Measurements from ENCODE around the gene LAG3.

Gene LAG3

DNA sequence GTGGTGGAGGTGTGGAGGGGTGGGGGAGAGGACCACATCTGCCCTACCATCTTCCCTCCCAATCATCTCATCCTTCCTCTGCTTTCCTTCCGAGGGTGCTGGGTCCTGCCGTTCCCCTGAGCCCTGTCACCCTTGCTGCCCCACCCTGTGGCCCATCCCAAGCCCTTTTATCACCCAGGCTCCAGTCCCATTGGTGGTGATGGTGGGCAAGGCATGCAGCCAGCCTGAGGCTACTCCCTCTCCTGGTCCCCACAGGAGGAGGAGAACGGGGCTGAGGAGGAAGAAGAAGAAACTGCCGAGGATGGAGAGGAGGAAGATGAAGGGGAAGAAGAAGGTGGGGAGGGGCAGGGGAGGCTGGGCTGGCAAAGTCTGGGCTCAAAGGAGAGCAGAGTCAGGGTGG, 2.7 kb upstream of the LAG3 start:
- Histone ChIP-seq H3K4me3 (ENCODE audit: low read length) (no peak overlapping the region), H3K27me3 (ENCODE audit: control insufficient read depth, insufficient read depth, low read length) (peaks cover 2% of the 10 kb centered on the region), H3K27ac (ENCODE audit: low read depth, low read length) (no peak overlapping the region), H3K4me1 (ENCODE audit: control insufficient read depth, insufficient read depth, low read length) (peaks cover 30% of the 10 kb centered on the region), H3K9ac (ENCODE audit: low read length) (no peak overlapping the region), H3K36me3 (ENCODE audit: control insufficient read depth, insufficient read depth, low read length) (no peaks in the 10 kb centered on the region)

DNA sequence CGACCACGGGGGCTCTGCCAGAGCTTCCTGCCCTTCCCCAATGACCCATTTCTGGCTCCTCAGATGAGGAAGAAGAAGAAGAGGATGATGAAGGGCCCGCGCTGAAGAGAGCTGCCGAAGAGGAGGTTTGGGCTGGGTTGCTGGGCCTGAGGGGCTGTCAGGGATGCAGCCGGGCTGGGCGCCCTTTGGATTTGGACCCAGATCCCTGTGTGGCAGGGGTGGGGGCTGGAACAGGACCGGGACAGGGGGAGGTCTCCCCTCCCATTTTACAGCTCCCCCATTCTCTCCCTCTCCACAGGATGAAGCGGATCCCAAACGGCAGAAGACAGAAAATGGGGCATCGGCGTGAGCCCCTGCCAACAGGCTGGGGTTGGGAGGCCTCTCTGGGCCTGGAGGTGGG, 2.2 kb upstream of the LAG3 start:
- Histone ChIP-seq H3K36me3 (ENCODE audit: control insufficient read depth, insufficient read depth, low read length) (no peaks in the 10 kb centered on the region), H3K9ac (ENCODE audit: low read length) (no peak overlapping the region), H3K4me3 (ENCODE audit: low read length) (no peak overlapping the region), H3K27ac (ENCODE audit: low read depth, low read length) (no peak overlapping the region), H3K27me3 (ENCODE audit: control insufficient read depth, insufficient read depth, low read length) (peaks cover 2% of the 10 kb centered on the region), H3K4me1 (ENCODE audit: control insufficient read depth, insufficient read depth, low read length) (peaks cover 26% of the 10 kb centered on the region)

DNA sequence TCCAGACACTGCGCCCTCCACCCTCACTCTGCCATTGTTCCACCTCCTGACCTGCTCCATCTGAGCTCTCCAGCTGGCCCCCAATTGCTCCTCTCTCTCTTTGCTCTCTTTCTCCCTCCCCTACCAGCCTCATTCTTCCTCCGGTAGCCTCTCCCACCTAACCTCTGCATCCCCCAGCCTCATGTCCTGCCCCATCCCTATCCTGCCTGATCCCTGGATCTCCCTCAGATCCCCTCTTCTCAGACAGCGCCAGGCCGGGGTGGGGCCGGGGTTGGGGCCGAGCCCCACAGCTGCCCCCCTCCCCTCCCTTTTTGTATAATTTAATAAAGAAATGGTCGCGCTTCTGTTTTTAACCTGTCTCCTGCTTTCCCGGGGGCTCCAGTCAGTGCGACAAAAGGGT, 1.7 kb upstream of the LAG3 start:
- H3K27me3 ChIP-seq (ENCODE audit: control insufficient read depth, insufficient read depth, low read length): peaks cover 2% of the 10 kb centered on the region
- no peak overlapping the region for H3K4me3 ChIP-seq (ENCODE audit: low read length)
- peaks cover 22% of the 10 kb centered on the region for H3K4me1 ChIP-seq (ENCODE audit: control insufficient read depth, insufficient read depth, low read length)
- H3K36me3 ChIP-seq (ENCODE audit: control insufficient read depth, insufficient read depth, low read length): no peaks in the 10 kb centered on the region
- no peak overlapping the region for H3K27ac ChIP-seq (ENCODE audit: low read depth, low read length)
- no peak overlapping the region for H3K9ac ChIP-seq (ENCODE audit: low read length)

DNA sequence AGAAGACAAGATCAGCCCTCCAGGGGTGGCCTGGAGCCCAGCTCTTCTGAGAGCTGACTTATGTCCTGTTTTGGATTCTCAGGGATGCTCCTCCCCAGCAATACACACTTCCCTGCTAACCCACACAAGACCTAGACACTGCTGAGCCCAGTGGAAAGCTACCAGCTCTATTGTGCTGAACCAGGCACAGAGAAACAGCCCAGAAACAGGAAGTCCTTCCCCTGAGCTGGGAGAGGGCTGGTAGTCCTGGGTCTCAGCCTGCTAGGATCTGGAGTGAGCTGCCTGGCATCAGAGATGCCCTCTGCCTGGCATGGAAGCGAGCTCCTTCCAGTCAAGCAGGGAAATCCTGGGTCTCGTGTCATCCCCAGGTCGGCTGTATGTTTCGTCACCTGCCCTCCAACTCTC, 1.2 kb upstream of the LAG3 start:
- Histone ChIP-seq H3K27me3 (ENCODE audit: control insufficient read depth, insufficient read depth, low read length) (peaks cover 2% of the 10 kb centered on the region), H3K4me3 (ENCODE audit: low read length) (no peak overlapping the region), H3K4me1 (ENCODE audit: control insufficient read depth, insufficient read depth, low read length) (peaks cover 18% of the 10 kb centered on the region), H3K9ac (ENCODE audit: low read length) (no peak overlapping the region), H3K27ac (ENCODE audit: low read depth, low read length) (no peak overlapping the region), H3K36me3 (ENCODE audit: control insufficient read depth, insufficient read depth, low read length) (no peaks in the 10 kb centered on the region)

DNA sequence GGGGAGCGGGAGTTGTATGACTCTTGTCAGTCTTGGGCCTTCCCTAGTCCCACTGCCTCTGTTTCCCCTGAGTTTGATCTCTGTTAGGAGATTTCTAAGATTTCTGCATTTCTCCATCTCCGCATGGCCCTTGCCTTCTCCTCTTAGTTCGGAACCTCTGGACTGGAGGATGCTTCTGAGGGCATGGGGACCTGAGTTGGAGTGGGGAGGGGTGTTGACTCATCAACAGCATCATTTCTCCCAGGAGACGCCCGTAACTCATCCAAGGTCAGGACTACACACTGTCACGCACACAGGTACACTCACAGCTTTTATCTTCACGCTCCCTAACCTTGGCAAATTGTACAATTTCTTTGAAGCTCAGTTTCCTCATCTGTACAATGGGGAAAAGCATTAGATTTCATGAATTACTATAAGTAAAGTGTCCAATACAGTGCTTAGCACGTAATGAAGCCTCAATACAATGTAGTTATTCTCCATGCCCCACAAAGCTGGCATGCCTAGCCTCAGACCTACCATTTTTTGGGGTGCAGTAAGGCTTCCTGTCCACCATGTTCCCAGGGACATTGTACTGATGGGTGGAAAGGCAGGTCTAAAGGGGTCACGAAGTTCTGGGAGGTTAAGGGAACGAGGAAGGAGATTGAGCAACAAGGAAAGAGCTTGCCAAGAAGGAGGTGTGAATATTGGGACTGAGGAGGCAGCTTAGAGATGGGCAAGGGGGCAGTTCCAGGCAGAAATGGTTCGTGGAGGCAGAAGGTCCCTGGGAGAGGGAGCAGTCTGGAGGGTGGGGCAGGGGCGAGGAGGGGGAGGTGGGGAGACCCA, 600 bp upstream of the LAG3 start:
- Histone ChIP-seq H3K4me1 (ENCODE audit: control insufficient read depth, insufficient read depth, low read length) (peaks cover 18% of the 10 kb centered on the region), H3K27ac (ENCODE audit: low read depth, low read length) (peak overlapping the region; percentile 11), H3K9ac (ENCODE audit: low read length) (no peak overlapping the region), H3K27me3 (ENCODE audit: control insufficient read depth, insufficient read depth, low read length) (peaks cover 2% of the 10 kb centered on the region), H3K4me3 (ENCODE audit: low read length) (no peak overlapping the region), H3K36me3 (ENCODE audit: control insufficient read depth, insufficient read depth, low read length) (no peaks in the 10 kb centered on the region)

DNA sequence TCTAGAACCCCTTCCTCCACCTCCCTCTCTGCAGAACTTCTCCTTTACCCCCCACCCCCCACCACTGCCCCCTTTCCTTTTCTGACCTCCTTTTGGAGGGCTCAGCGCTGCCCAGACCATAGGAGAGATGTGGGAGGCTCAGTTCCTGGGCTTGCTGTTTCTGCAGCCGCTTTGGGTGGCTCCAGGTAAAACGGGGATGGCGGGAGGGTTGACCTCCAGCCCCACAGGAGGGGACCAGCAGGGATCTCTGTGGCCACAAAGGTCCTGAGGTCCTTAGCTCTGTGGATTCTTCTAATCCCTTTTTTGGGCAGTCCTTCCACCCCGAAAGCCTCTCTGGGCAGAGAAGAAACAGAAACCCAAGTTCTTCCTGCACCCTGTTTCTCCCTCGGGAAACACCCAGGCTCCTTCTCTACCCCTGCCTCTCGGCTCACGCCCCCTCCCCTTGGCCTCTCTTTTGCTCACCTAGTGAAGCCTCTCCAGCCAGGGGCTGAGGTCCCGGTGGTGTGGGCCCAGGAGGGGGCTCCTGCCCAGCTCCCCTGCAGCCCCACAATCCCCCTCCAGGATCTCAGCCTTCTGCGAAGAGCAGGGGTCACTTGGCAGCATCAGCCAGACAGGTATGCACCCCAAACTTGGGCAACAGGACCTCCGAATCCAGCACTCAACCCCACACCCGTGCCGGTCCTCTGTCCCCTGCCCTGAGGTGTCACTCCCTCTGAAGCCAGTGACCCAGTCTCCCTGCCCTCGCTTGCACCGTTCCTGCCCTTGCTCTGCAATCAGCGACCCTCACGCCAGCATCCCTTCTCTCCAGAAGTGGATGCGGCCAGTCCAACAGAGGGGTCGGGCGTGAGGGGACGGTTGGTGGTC, 638 bp downstream of the LAG3 start:
- peaks cover 22% of the 10 kb centered on the region for H3K4me1 ChIP-seq (ENCODE audit: control insufficient read depth, insufficient read depth, low read length)
- no peak overlapping the region for H3K27ac ChIP-seq (ENCODE audit: low read depth, low read length)
- no peaks in the 10 kb centered on the region for H3K36me3 ChIP-seq (ENCODE audit: control insufficient read depth, insufficient read depth, low read length)
- H3K27me3 ChIP-seq (ENCODE audit: control insufficient read depth, insufficient read depth, low read length): peaks cover 2% of the 10 kb centered on the region
- H3K9ac ChIP-seq (ENCODE audit: low read length): no peak overlapping the region
- peak overlapping the region; percentile 44 for H3K4me3 ChIP-seq (ENCODE audit: low read length)

DNA sequence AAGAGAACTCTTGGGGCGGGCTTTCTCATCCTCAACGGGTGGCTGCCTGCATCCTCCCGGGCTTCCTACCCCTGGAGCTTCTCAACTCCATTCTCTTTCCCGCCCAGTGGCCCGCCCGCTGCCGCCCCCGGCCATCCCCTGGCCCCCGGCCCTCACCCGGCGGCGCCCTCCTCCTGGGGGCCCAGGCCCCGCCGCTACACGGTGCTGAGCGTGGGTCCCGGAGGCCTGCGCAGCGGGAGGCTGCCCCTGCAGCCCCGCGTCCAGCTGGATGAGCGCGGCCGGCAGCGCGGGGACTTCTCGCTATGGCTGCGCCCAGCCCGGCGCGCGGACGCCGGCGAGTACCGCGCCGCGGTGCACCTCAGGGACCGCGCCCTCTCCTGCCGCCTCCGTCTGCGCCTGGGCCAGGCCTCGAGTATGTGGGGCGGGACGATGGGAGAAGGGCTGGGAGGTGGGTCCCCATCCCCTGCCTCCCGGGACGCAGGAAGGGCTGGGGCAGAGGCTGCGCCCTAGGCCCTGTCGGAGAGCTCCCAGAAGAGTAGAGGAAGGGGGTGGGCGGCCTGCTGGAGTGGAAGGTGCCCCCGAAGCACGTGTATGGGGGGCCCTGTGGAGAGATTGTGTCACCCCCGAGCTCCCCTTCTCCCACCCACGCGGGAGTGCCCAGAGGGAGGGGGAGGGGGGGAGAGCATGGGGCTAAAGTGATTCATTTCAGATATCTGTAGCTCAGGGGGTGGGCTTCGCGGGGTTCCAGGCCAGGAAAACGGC, 1.5 kb downstream of the LAG3 start:
- Histone ChIP-seq H3K27ac (ENCODE audit: low read depth, low read length) (no peak overlapping the region), H3K4me3 (ENCODE audit: low read length) (peak overlapping the region; percentile 44), H3K4me1 (ENCODE audit: control insufficient read depth, insufficient read depth, low read length) (peaks cover 14% of the 10 kb centered on the region), H3K36me3 (ENCODE audit: control insufficient read depth, insufficient read depth, low read length) (no peaks in the 10 kb centered on the region), H3K9ac (ENCODE audit: low read length) (no peak overlapping the region), H3K27me3 (ENCODE audit: control insufficient read depth, insufficient read depth, low read length) (peaks cover 2% of the 10 kb centered on the region)

DNA sequence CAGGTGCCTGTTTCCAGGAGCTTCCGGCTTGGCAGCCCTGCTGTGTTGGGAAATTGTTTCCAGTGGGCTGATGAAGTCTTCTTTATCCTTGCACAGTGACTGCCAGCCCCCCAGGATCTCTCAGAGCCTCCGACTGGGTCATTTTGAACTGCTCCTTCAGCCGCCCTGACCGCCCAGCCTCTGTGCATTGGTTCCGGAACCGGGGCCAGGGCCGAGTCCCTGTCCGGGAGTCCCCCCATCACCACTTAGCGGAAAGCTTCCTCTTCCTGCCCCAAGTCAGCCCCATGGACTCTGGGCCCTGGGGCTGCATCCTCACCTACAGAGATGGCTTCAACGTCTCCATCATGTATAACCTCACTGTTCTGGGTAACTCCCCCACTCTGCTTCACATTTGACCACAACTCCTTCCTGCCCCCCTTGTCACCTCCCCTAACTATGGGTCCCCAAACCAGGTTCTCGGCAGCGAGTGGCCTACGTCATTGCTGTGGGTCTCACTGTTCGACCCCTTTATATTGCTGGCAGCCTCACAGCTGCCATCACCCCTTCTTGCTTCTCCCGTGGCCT, 2.3 kb downstream of the LAG3 start:
- no peak overlapping the region for H3K27ac ChIP-seq (ENCODE audit: low read depth, low read length)
- peaks cover 10% of the 10 kb centered on the region for H3K4me1 ChIP-seq (ENCODE audit: control insufficient read depth, insufficient read depth, low read length)
- no peak overlapping the region for H3K4me3 ChIP-seq (ENCODE audit: low read length)
- no peak overlapping the region for H3K9ac ChIP-seq (ENCODE audit: low read length)
- H3K27me3 ChIP-seq (ENCODE audit: control insufficient read depth, insufficient read depth, low read length): peaks cover 2% of the 10 kb centered on the region
- no peaks in the 10 kb centered on the region for H3K36me3 ChIP-seq (ENCODE audit: control insufficient read depth, insufficient read depth, low read length)

DNA sequence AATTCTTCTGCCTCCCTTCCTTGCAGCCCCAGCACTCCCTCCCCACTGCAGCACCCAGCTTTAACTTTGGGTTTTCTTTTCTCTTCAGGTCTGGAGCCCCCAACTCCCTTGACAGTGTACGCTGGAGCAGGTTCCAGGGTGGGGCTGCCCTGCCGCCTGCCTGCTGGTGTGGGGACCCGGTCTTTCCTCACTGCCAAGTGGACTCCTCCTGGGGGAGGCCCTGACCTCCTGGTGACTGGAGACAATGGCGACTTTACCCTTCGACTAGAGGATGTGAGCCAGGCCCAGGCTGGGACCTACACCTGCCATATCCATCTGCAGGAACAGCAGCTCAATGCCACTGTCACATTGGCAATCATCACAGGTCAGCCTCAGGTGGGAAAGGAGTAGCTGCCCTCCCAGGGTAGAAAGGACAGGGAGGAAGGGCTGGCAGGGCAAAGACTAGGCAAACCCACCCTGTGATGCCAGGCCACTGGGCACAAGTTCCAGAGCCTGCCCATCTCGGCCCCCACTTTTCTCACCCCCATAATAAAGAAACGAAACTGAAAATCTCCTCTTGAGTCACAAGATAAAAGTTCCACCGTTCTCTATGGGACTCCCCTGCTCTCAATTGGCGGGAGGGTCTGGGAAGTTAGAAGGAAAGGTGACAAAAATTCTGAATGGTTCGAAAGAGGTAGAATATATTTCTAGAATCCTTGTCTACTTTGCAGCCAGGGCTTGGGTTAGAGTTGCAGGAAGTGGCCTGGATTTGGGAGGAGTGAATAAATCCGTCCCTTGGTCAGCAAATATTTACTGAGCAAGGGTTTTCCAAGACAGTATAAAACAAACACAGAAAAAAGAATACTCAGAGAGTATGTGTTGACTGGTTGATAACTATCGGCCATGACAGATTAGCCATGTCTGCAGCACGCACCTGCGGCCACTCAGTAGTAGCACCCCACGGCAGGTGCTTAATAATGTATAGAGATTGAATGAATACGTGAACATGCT, 3.2 kb downstream of the LAG3 start:
- Histone ChIP-seq H3K27me3 (ENCODE audit: control insufficient read depth, insufficient read depth, low read length) (peaks cover 2% of the 10 kb centered on the region), H3K9ac (ENCODE audit: low read length) (no peak overlapping the region), H3K27ac (ENCODE audit: low read depth, low read length) (no peak overlapping the region), H3K36me3 (ENCODE audit: control insufficient read depth, insufficient read depth, low read length) (no peaks in the 10 kb centered on the region), H3K4me1 (ENCODE audit: control insufficient read depth, insufficient read depth, low read length) (peaks cover 8% of the 10 kb centered on the region), H3K4me3 (ENCODE audit: low read length) (peak overlapping the region; percentile 10)

DNA sequence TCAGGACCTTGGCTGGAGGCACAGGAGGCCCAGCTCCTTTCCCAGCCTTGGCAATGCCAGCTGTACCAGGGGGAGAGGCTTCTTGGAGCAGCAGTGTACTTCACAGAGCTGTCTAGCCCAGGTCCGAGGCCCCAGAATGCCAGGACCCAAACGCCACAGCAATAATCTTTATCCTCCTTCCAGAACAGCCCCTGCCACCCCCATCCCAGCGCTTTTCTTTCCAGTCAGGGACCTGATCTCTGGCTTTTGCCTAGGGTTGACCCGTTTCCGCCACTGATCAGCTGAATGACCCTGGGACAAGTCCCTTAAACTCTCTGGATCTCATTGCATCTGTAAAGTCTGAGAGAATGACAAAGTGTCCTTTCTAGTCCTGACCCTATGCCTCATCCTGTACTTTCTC, 5.1 kb downstream of the LAG3 start:
- Histone ChIP-seq H3K27ac (ENCODE audit: low read depth, low read length) (peak overlapping the region; percentile 93), H3K4me1 (ENCODE audit: control insufficient read depth, insufficient read depth, low read length) (peaks cover 8% of the 10 kb centered on the region)

DNA sequence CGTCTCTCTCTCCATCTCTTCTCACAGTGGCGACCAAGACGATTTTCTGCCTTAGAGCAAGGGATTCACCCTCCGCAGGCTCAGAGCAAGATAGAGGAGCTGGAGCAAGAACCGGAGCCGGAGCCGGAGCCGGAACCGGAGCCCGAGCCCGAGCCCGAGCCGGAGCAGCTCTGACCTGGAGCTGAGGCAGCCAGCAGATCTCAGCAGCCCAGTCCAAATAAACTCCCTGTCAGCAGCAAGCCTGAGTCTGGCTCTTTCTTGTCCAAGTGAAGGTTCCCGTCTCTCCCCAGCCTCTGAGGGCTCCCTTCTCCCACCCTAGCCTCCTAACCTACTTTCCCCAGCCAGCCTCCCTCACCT, 5.9 kb downstream of the LAG3 start:
- Histone ChIP-seq H3K27ac (ENCODE audit: low read depth, low read length) (peak overlapping the region; percentile 93), H3K4me1 (ENCODE audit: control insufficient read depth, insufficient read depth, low read length) (peaks cover 8% of the 10 kb centered on the region), H3K9ac (ENCODE audit: low read length) (no peak overlapping the region), H3K4me3 (ENCODE audit: low read length) (peak overlapping the region; percentile 69), H3K36me3 (ENCODE audit: control insufficient read depth, insufficient read depth, low read length) (no peaks in the 10 kb centered on the region), H3K27me3 (ENCODE audit: control insufficient read depth, insufficient read depth, low read length) (peaks cover 2% of the 10 kb centered on the region)

More for the DNA sequence above, 5.1 kb downstream of the LAG3 start:
- no peak overlapping the region for H3K9ac ChIP-seq (ENCODE audit: low read length)
- H3K4me3 ChIP-seq (ENCODE audit: low read length): peak overlapping the region; percentile 69
- H3K36me3 ChIP-seq (ENCODE audit: control insufficient read depth, insufficient read depth, low read length): no peaks in the 10 kb centered on the region
- peaks cover 2% of the 10 kb centered on the region for H3K27me3 ChIP-seq (ENCODE audit: control insufficient read depth, insufficient read depth, low read length)
